ENCODE data around the gene ABCG1. TPM values are rescaled to one million over a fixed set of nuclear protein-coding genes. Genes with fewer than 3 reads are reported as not detected.

The ABCG1 gene
- total RNA-seq, 4 donors from 2014 or later: 33.0 to 68.5 (median 40.8) TPM

GRCh38 chr21:42340187-42341050 lies 121.5 kb downstream of the ABCG1 start:
- Histone ChIP-seq H3K27ac (no peak overlapping the region), H3K4me1 (peaks cover 0 to 14% (median 2%) of the 10 kb centered on the region in 4 donors), H3K27me3 (no peaks in the 10 kb centered on the region), H3K4me3 (no peak overlapping the region), H3K9me3 (no peaks in the 10 kb centered on the region), H3K36me3 (no peaks in the 10 kb centered on the region)
- TF ChIP-seq POLR2A (IDR thresholded peaks at IDR 0.05) (no peak), CTCF (IDR thresholded peaks at IDR 0.05) (no peak)
- DNase-seq: no peak

GRCh38 chr21:42341776-42342542 lies 123.0 kb downstream of the ABCG1 start:
- Histone ChIP-seq H3K36me3 (no peaks in the 10 kb centered on the region), H3K9me3 (no peaks in the 10 kb centered on the region), H3K4me3 (no peak overlapping the region), H3K27ac (no peak overlapping the region), H3K4me1 (peaks cover 0 to 14% (median 0%) of the 10 kb centered on the region in 4 donors), H3K27me3 (no peaks in the 10 kb centered on the region)
- TF ChIP-seq CTCF (IDR thresholded peaks at IDR 0.05): no peak
- TF ChIP-seq POLR2A (IDR thresholded peaks at IDR 0.05): no peak
- no peak for DNase-seq

- TF ChIP-seq POLR2A (IDR thresholded peaks at IDR 0.05): no peak
- TF ChIP-seq CTCF (IDR thresholded peaks at IDR 0.05): no peak
- no peak overlapping the region for H3K27ac ChIP-seq
- no peak for DNase-seq
- no peaks in the 10 kb centered on the region for H3K36me3 ChIP-seq
- H3K4me3 ChIP-seq: no peak overlapping the region
- no peaks in the 10 kb centered on the region for H3K27me3 ChIP-seq
- no peaks in the 10 kb centered on the region for H3K9me3 ChIP-seq
- H3K4me1 ChIP-seq: peaks cover 0 to 5% (median 0%) of the 10 kb centered on the region in 4 donors
Observed at GRCh38 chr21:42343101-42343500, 124.2 kb downstream of the ABCG1 start.

GRCh38 chr21:42343556-42343955 lies 124.6 kb downstream of the ABCG1 start:
- H3K4me3 ChIP-seq: no peak overlapping the region

More at GRCh38 chr21:42343556-42343955, 124.6 kb downstream of the ABCG1 start:
- DNase-seq: no peak
- Histone ChIP-seq H3K4me1 (peaks cover 0 to under 1% (median 0%) of the 10 kb centered on the region in 4 donors), H3K27me3 (no peaks in the 10 kb centered on the region), H3K9me3 (no peaks in the 10 kb centered on the region), H3K36me3 (no peaks in the 10 kb centered on the region), H3K27ac (no peak overlapping the region)
- no peak for TF ChIP-seq CTCF (IDR thresholded peaks at IDR 0.05)
- no peak for TF ChIP-seq POLR2A (IDR thresholded peaks at IDR 0.05)

All from Peyer's patch (tissue), 4 donors.